HCT116 (cell line): Measurements from ENCODE around the gene COL26A1. TPM values are rescaled to one million over a fixed set of nuclear protein-coding genes. Genes with fewer than 3 reads are reported as not detected.
A peak's percentile ranks its signal among the peaks of the same experiment; 100 is the strongest.

Experiments used
- ATAC-seq: fragments of 200-7000 bp; cut with Tn5 transposase; 2 replicates; pipeline ENCODE4 v1.9.1; 2020; ENCODE audit warnings: mild to moderate bottlenecking, moderate library complexity
- BruUV-seq: library from RNA; stranded (reverse); fragments of 400-500 nt; replicated peaks from 2 replicates; lab custom pipeline; 2021; lab: Mats Ljungman, UMichigan
- CTCF ChIA-PET: fragments of 300-600 bp; sonication (Branson Sonifier 250); formaldehyde crosslinking; loops from one replicate; lab custom pipeline; 2021; ENCODE audit warnings: antibody characterized with exemption; lab: Charles Lee
- POLR2A ChIA-PET: fragments of 300-600, 350-600 bp; sonication (Branson Sonifier 250); formaldehyde crosslinking; loops from one replicate; lab custom pipeline; 2021; ENCODE audit warnings: antibody characterized with exemption; lab: Charles Lee
- RAD21 ChIA-PET, 2 experiments: fragments of 300-600 bp; sonication (Branson Sonifier 250); formaldehyde crosslinking; loops; one replicate each; lab custom pipeline; 2023; ENCODE audit warnings: low total read pairs in 2 of 2; ENCODE audit not compliant: uncharacterized antibody in 2 of 2, unreplicated experiment in 2 of 2, low non-redundant PET in 1 of 2; lab: Charles Lee
- DNase-seq: peaks from one replicate; pipeline ENCODE4 v3.0.0-alpha.2; 2010; ENCODE audit warnings: low read depth, low spot score
- H2AFZ ChIP-seq: fragments of 200-600 bp; shearing (Covaris generic), sonication (generic); 2 replicates; pipeline ENCODE4 v1.6.1; 2017; ENCODE audit warnings: low read depth, mixed run types, mixed read lengths, antibody characterized with exemption, low read length; ENCODE audit not compliant: poor library complexity, severe bottlenecking
- H3K27ac ChIP-seq: 2 replicates; pipeline ENCODE4 v1.5.1; 2012; ENCODE audit warnings: low read depth, low read length
- H3K27me3 ChIP-seq: fragments of 200-600 bp; sonication (generic); 2 replicates; pipeline ENCODE4 v1.6.1; 2016; ENCODE audit warnings: mixed run types, low read length, mixed read lengths; ENCODE audit not compliant: insufficient read depth
- H3K36me3 ChIP-seq, 2 experiments: fragments of 200-500 bp in 1 of 2; fragments of 200-600 bp in 1 of 2; sonication (Bioruptor generic) in 1 of 2; sonication (generic) in 1 of 2; 2 replicates each; pipeline versions ENCODE4 v1.5.1 to v1.6.1; 2014 to 2016; ENCODE audit warnings: low read length in 2 of 2, inconsistent platforms in 1 of 2, mixed read lengths in 1 of 2, mixed run types in 1 of 2; ENCODE audit not compliant: insufficient read depth in 2 of 2, control insufficient read depth in 1 of 2
- H3K4me1 ChIP-seq, 2 experiments: fragments of 200-600 bp in 1 of 2; sonication (generic) in 1 of 2; 2 replicates each; pipeline versions ENCODE4 v1.5.1 to v1.6.1; 2012 to 2017; ENCODE audit warnings: low read length in 2 of 2, inconsistent platforms in 1 of 2, mild to moderate bottlenecking in 1 of 2, mixed read lengths in 1 of 2, mixed run types in 1 of 2, moderate library complexity in 1 of 2; ENCODE audit not compliant: insufficient read depth in 2 of 2, control insufficient read depth in 1 of 2
- H3K4me2 ChIP-seq: fragments of 200-600 bp; sonication (generic); 2 replicates; pipeline ENCODE4 v1.6.1; 2017; ENCODE audit warnings: mixed run types, low read length, mixed read lengths
- H3K4me3 ChIP-seq, 2 experiments: fragments of 200-600 bp in 1 of 2; sonication (generic) in 1 of 2; replicated peaks in 1 of 2; 2 replicates each; pipeline ENCODE4 v1.5.1; 2011 to 2016; ENCODE audit warnings: low read length in 2 of 2, control low read depth in 1 of 2, low read depth in 1 of 2, mild to moderate bottlenecking in 1 of 2, mixed read lengths in 1 of 2, mixed run types in 1 of 2
- H3K79me2 ChIP-seq: fragments of 200-600 bp; sonication (generic); 2 replicates; pipeline ENCODE4 v1.6.1; 2017; ENCODE audit warnings: mild to moderate bottlenecking, mixed run types, low read length, moderate library complexity, mixed read lengths; ENCODE audit not compliant: insufficient read depth
- H3K9ac ChIP-seq: fragments of 200-600 bp; sonication (generic); 2 replicates; pipeline ENCODE4 v1.6.1; 2016; ENCODE audit warnings: low read length, mixed read lengths
- H3K9me2 ChIP-seq: fragments of 200-600 bp; sonication (generic), shearing (Covaris generic); 2 replicates; pipeline ENCODE4 v1.6.1; 2017; ENCODE audit warnings: mixed run types, mild to moderate bottlenecking, moderate library complexity; ENCODE audit not compliant: insufficient read depth
- H3K9me3 ChIP-seq, 2 experiments: fragments of 200-500 bp in 1 of 2; fragments of 200-600 bp in 1 of 2; sonication (Bioruptor generic) in 1 of 2; sonication (generic) in 1 of 2; 2 replicates each; pipeline ENCODE4 v1.6.1; 2014 to 2017; ENCODE audit warnings: low read length in 2 of 2, mixed read lengths in 2 of 2, inconsistent platforms in 1 of 2, low read depth in 1 of 2, mild to moderate bottlenecking in 1 of 2, mixed run types in 1 of 2, moderate library complexity in 1 of 2; ENCODE audit not compliant: control insufficient read depth in 1 of 2, insufficient read depth in 1 of 2
- H4K20me1 ChIP-seq: fragments of 200-600 bp; sonication (generic), shearing (Covaris generic); 2 replicates; pipeline ENCODE4 v1.6.1; 2017; ENCODE audit warnings: mixed run types, mild to moderate bottlenecking, moderate library complexity; ENCODE audit not compliant: insufficient read depth
- ATF3 ChIP-seq: IDR thresholded peaks from 2 replicates; pipeline ENCODE4 v1.6.1; 2012
- CEBPB ChIP-seq: IDR thresholded peaks from 2 replicates; pipeline ENCODE4 v1.6.1; 2012; ENCODE audit warnings: low read depth
- CTCF ChIP-seq, 3 experiments: fragments of 200-600 bp in 1 of 3; sonication (generic) in 1 of 3; IDR thresholded peaks in 2 of 3; conservative IDR thresholded peaks in 1 of 3; 2 replicates each; pipeline ENCODE4 v1.5.1; 2012 to 2017; ENCODE audit warnings: low read depth in 2 of 3, low read length in 2 of 3, antibody characterized with exemption in 1 of 3, borderline replicate concordance in 1 of 3, control low read depth in 1 of 3, mild to moderate bottlenecking in 1 of 3, mixed read lengths in 1 of 3, mixed run types in 1 of 3, moderate library complexity in 1 of 3; ENCODE audit not compliant: insufficient read depth in 1 of 3
- ELF1 ChIP-seq: IDR thresholded peaks from 2 replicates; pipeline ENCODE4 v1.6.1; 2012; ENCODE audit warnings: low read depth, borderline replicate concordance
- EZH2phosphoT487 ChIP-seq: fragments of 200-600 bp; IDR thresholded peaks from 2 replicates; pipeline ENCODE4 v1.6.1; 2018; ENCODE audit warnings: antibody characterized with exemption, borderline replicate concordance
- POLR2AphosphoS5 ChIP-seq: IDR thresholded peaks from 2 replicates; pipeline ENCODE4 v1.6.1; 2011; ENCODE audit warnings: mild to moderate bottlenecking, low read depth, low read length, moderate library complexity
- RAD21 ChIP-seq: IDR thresholded peaks from 2 replicates; pipeline ENCODE4 v1.6.1; 2012; ENCODE audit warnings: low read depth, mild to moderate bottlenecking
- REST ChIP-seq: IDR thresholded peaks from 2 replicates; pipeline ENCODE4 v1.6.1; 2012; ENCODE audit warnings: low read depth
- SP1 ChIP-seq: IDR thresholded peaks from 2 replicates; pipeline ENCODE4 v1.6.1; 2012; ENCODE audit warnings: low read depth
- YY1 ChIP-seq: IDR thresholded peaks from 2 replicates; pipeline ENCODE4 v1.6.1; 2011; ENCODE audit warnings: low read length, low read depth, moderate library complexity, mild to moderate bottlenecking; ENCODE audit not compliant: insufficient replicate concordance; ENCODE audit errors: extremely low read depth
- ZBTB33 ChIP-seq: IDR thresholded peaks from 2 replicates; pipeline ENCODE4 v1.6.1; 2011; ENCODE audit warnings: mild to moderate bottlenecking, low read length, moderate library complexity; ENCODE audit not compliant: insufficient replicate concordance; ENCODE audit errors: extremely low read depth
- ZFX ChIP-seq: fragments of 450-650 bp; IDR thresholded peaks from 2 replicates; pipeline ENCODE4 v1.6.1; 2017
- ZNF274 ChIP-seq: fragments of 200-500 bp; sonication (Bioruptor generic); IDR thresholded peaks from 2 replicates; pipeline ENCODE4 v1.6.1; 2014; ENCODE audit warnings: mild to moderate bottlenecking, low read depth, low read length, inconsistent platforms
- intact Hi-C: fragments of 100-400 bp; cut with micrococcal nuclease; formaldehyde crosslinking; loops from 2 replicates; pipeline ENCODE4 v1.10.0; 2022
- total RNA-seq: library from RNA; stranded (reverse); gene quantifications from one replicate; pipeline ENCODE4 v1.2.1, GENCODE V29; 2021; ENCODE audit not compliant: unreplicated experiment

Gene COL26A1
- total RNA-seq, 1 experiment from 2014 or later: 0.27 TPM

GRCh38 chr7:101602484-101603241, 240.0 kb downstream of the COL26A1 start:
- intact Hi-C loops: loop anchor here (1.0 to 2.0 kb wide), 3 partner anchors 212 to 670 kb away; no protein-coding TSS in a partner anchor
- DNase-seq (peak; percentile 59), ATAC-seq (peak; percentile 88)
- peak; percentile 42 for TF ChIP-seq YY1
- TF ChIP-seq SP1: no peak
- no peak for TF ChIP-seq EZH2phosphoT487
- no peak for TF ChIP-seq ZBTB33
- TF ChIP-seq CTCF (IDR thresholded peaks at IDR 0.05 in 2 of 3, conservative IDR thresholded peaks at IDR 0.05 in 1 of 3; ENCODE audit: borderline replicate concordance in 1 of 3, insufficient read depth in 1 of 3, low read depth in 2 of 3, low read length in 2 of 3): peak; percentile 82 to 96 (median 95)
- TF ChIP-seq ZFX: no peak
- TF ChIP-seq REST: no peak
- TF ChIP-seq ZNF274: no peak
- TF ChIP-seq POLR2AphosphoS5: no peak
- TF ChIP-seq ATF3: no peak
- TF ChIP-seq RAD21: peak; percentile 98
- no peak for TF ChIP-seq CEBPB
- no peak for TF ChIP-seq ELF1
- Histone ChIP-seq H3K9me3 (no peaks in the 10 kb centered on the region), H2AFZ (peak overlapping the region; percentile 74), H3K4me2 (peak overlapping the region; percentile 65), H3K9ac (0 out of 2 replicates have a peak overlapping the region, but pooled peaks have one; percentile 25), H3K9me2 (no peaks in the 10 kb centered on the region), H3K27ac (no peak overlapping the region), H3K4me3 (no peak overlapping the region), H3K36me3 (no peaks in the 10 kb centered on the region), H3K4me1 (peaks cover 19 to 30% of the 10 kb centered on the region in 2 experiments; a peak in 3 of 4 replicates), H4K20me1 (no peaks in the 10 kb centered on the region), H3K79me2 (no peaks in the 10 kb centered on the region), H3K27me3 (no peaks in the 10 kb centered on the region)
- BruUV-seq: no TSS peak
- CTCF ChIA-PET: interaction anchor here (0.6 to 2.2 kb wide), 11 partner anchors 10 to 670 kb away, joined by 3 to 15 read pairs (median 4); no protein-coding TSS in a partner anchor
- RAD21 ChIA-PET: interaction anchor here (0.6 to 0.7 kb wide), 4 partner anchors 43 to 551 kb away, joined by 3 to 4 read pairs (median 4); no protein-coding TSS in a partner anchor
- POLR2A ChIA-PET: no interaction called here
